Measurements from ENCODE around the gene CROCC2.
"Not testable (repeated sequence)": the region's sequence is repeated elsewhere in the genome, so short reads cannot be mapped to it uniquely, and the experiment has no call there.

Gene CROCC2

GRCh38 chr2:240966906-240967680, 61.0 kb downstream of the CROCC2 start:
- DNase-seq (ENCODE audit: low read depth): no peak

- no peak for DNase-seq (ENCODE audit: low read depth)
Observed at GRCh38 chr2:240967681-240968621, 61.8 kb downstream of the CROCC2 start.

GRCh38 chr2:240968731-240969624, 62.8 kb downstream of the CROCC2 start:
- no peak for DNase-seq (ENCODE audit: low read depth)

GRCh38 chr2:240970104-240970503, 64.0 kb downstream of the CROCC2 start:
- no peak for DNase-seq (ENCODE audit: low read depth)

GRCh38 chr2:240970816-240971215, 64.7 kb downstream of the CROCC2 start:
- DNase-seq (ENCODE audit: low read depth): no peak

GRCh38 chr2:240972201-240972600, 66.1 kb downstream of the CROCC2 start:
- DNase-seq (ENCODE audit: low read depth): no peak

- peak; percentile 66 for DNase-seq (ENCODE audit: low read depth)
Observed at GRCh38 chr2:240972636-240973521, 66.7 kb downstream of the CROCC2 start.

- DNase-seq (ENCODE audit: low read depth): peak; percentile 18
Observed at GRCh38 chr2:240974771-240975572, 68.8 kb downstream of the CROCC2 start.

- DNase-seq (ENCODE audit: low read depth): not testable (repeated sequence)
Observed at GRCh38 chr2:240975903-240976302, 69.8 kb downstream of the CROCC2 start.

- peak; percentile 45 for DNase-seq (ENCODE audit: low read depth)
Observed at GRCh38 chr2:240981280-240981679, 75.1 kb downstream of the CROCC2 start.

GRCh38 chr2:240981871-240982800, 76.0 kb downstream of the CROCC2 start:
- no peak for DNase-seq (ENCODE audit: low read depth)

GRCh38 chr2:240982821-240983281, 76.7 kb downstream of the CROCC2 start:
- DNase-seq (ENCODE audit: low read depth): no peak

- no peak for DNase-seq (ENCODE audit: low read depth)
Observed at GRCh38 chr2:240983361-240983995, 77.3 kb downstream of the CROCC2 start.

- DNase-seq (ENCODE audit: low read depth): no peak
Observed at GRCh38 chr2:240983996-240984498, 77.9 kb downstream of the CROCC2 start.

GRCh38 chr2:240985881-240986786, 80.0 kb downstream of the CROCC2 start:
- no peak for DNase-seq (ENCODE audit: low read depth)

GRCh38 chr2:240986787-240987411, 80.8 kb downstream of the CROCC2 start:
- DNase-seq (ENCODE audit: low read depth): peak; percentile 87

- no peak for DNase-seq (ENCODE audit: low read depth)
Observed at GRCh38 chr2:240987588-240987987, 81.5 kb downstream of the CROCC2 start.

All from EH (cell line).